H9 (cell line): ENCODE measurements around the gene FAAP100. TPM values are rescaled to one million over a fixed set of nuclear protein-coding genes. Genes with fewer than 3 reads are reported as not detected.

Experiments
- DNase-seq: peaks from one replicate; pipeline ENCODE4 v3.0.0-alpha.2; 2017
- H2AFZ ChIP-seq: one replicate; pipeline ENCODE4 v1.6.1; 2013; ENCODE audit warnings: mild to moderate bottlenecking, low read length, control low read depth, moderate library complexity
- H2AK5ac ChIP-seq: 2 replicates; pipeline ENCODE4 v1.6.1; 2013; ENCODE audit warnings: low read length, control low read depth, mixed read lengths; ENCODE audit not compliant: insufficient read length
- H2BK120ac ChIP-seq: one replicate; pipeline ENCODE4 v1.6.1; 2013; ENCODE audit warnings: low read depth, mild to moderate bottlenecking, low read length, control low read depth, inconsistent platforms; ENCODE audit not compliant: poor library complexity, severe bottlenecking
- H2BK12ac ChIP-seq: 2 replicates; pipeline ENCODE4 v1.6.1; 2013; ENCODE audit warnings: low read length, control low read depth, mixed read lengths, low read depth; ENCODE audit not compliant: insufficient read length
- H2BK15ac ChIP-seq: 2 replicates; pipeline ENCODE4 v1.6.1; 2013; ENCODE audit warnings: low read depth, low read length, control low read depth
- H2BK20ac ChIP-seq: one replicate; pipeline ENCODE4 v1.6.1; 2013; ENCODE audit warnings: low read depth, mild to moderate bottlenecking, low read length, control low read depth, inconsistent platforms; ENCODE audit not compliant: poor library complexity, severe bottlenecking
- H2BK5ac ChIP-seq: 2 replicates; pipeline ENCODE4 v1.6.1; 2013; ENCODE audit warnings: low read length, control low read depth, mixed read lengths; ENCODE audit not compliant: insufficient read length
- H3K14ac ChIP-seq: 2 replicates; pipeline ENCODE4 v1.6.1; 2013; ENCODE audit warnings: low read length, control low read depth; ENCODE audit not compliant: insufficient read depth
- H3K18ac ChIP-seq: 2 replicates; pipeline ENCODE4 v1.6.1; 2013; ENCODE audit warnings: low read depth, mild to moderate bottlenecking, mixed read lengths, low read length, control low read depth; ENCODE audit not compliant: insufficient read length
- H3K23ac ChIP-seq: 2 replicates; pipeline ENCODE4 v1.6.1; 2013; ENCODE audit warnings: low read length, control low read depth, mixed read lengths, low read depth; ENCODE audit not compliant: insufficient read length
- H3K23me2 ChIP-seq: 2 replicates; pipeline ENCODE4 v1.6.1; 2013; ENCODE audit warnings: low read depth, mild to moderate bottlenecking, mixed read lengths, low read length, control low read depth; ENCODE audit not compliant: insufficient read length, poor library complexity, severe bottlenecking
- H3K27ac ChIP-seq: 2 replicates; pipeline ENCODE4 v1.5.1; 2013; ENCODE audit warnings: low read length, control low read depth, mixed read lengths, low read depth; ENCODE audit not compliant: insufficient read length
- H3K27me3 ChIP-seq: 2 replicates; pipeline ENCODE4 v1.6.1; 2013; ENCODE audit warnings: low read length, control low read depth, inconsistent platforms; ENCODE audit not compliant: insufficient read depth
- H3K4ac ChIP-seq: 2 replicates; pipeline ENCODE4 v1.6.1; 2013; ENCODE audit warnings: low read depth, mild to moderate bottlenecking, control low read depth, inconsistent platforms, low read length, moderate library complexity
- H3K4me1 ChIP-seq: 2 replicates; pipeline ENCODE4 v1.6.1; 2013; ENCODE audit warnings: low read length, control low read depth, inconsistent platforms; ENCODE audit not compliant: insufficient read depth
- H3K4me2 ChIP-seq: 2 replicates; pipeline ENCODE4 v1.6.1; 2013; ENCODE audit warnings: low read length, control low read depth, mixed read lengths; ENCODE audit not compliant: insufficient read length, insufficient read depth
- H3K56ac ChIP-seq: 2 replicates; pipeline ENCODE4 v1.6.1; 2013; ENCODE audit warnings: low read depth, mild to moderate bottlenecking, mixed read lengths, low read length, control low read depth; ENCODE audit not compliant: insufficient read length
- H3K79me1 ChIP-seq: 2 replicates; pipeline ENCODE4 v1.6.1; 2013; ENCODE audit warnings: low read depth, mild to moderate bottlenecking, moderate library complexity, low read length, control low read depth, inconsistent platforms; ENCODE audit not compliant: insufficient read depth, poor library complexity, severe bottlenecking
- H3K79me2 ChIP-seq: 2 replicates; pipeline ENCODE4 v1.6.1; 2013; ENCODE audit warnings: low read length, control low read depth, inconsistent platforms; ENCODE audit not compliant: insufficient read depth
- H3K9ac ChIP-seq: 2 replicates; pipeline ENCODE4 v1.6.1; 2013; ENCODE audit warnings: low read length, control low read depth, mixed read lengths; ENCODE audit not compliant: insufficient read length; ENCODE audit errors: extremely low read depth
- H3K9me3 ChIP-seq: one replicate; pipeline ENCODE4 v1.6.1; 2013; ENCODE audit warnings: low read depth, low read length, inconsistent platforms; ENCODE audit not compliant: control insufficient read depth
- H3T11ph ChIP-seq: one replicate; pipeline ENCODE4 v1.6.1; 2013; ENCODE audit warnings: mild to moderate bottlenecking, low read length, control low read depth, inconsistent platforms
- H4K20me1 ChIP-seq: one replicate; pipeline ENCODE4 v1.6.1; 2013; ENCODE audit not compliant: control insufficient read depth, insufficient read length, insufficient read depth
- H4K5ac ChIP-seq: 2 replicates; pipeline ENCODE4 v1.6.1; 2013; ENCODE audit warnings: low read depth, mild to moderate bottlenecking, mixed read lengths, low read length, control low read depth; ENCODE audit not compliant: insufficient read length
- H4K8ac ChIP-seq: replicated peaks from 2 replicates; pipeline ENCODE4 v1.6.1; 2013; ENCODE audit warnings: low read length, control low read depth, mixed read lengths, low read depth; ENCODE audit not compliant: insufficient read length
- H4K91ac ChIP-seq: 2 replicates; pipeline ENCODE4 v1.6.1; 2013; ENCODE audit warnings: low read depth, mild to moderate bottlenecking, moderate library complexity, mixed read lengths, low read length, control low read depth; ENCODE audit not compliant: insufficient read length
- H3K27ac Mint-ChIP-seq, 3 experiments: 2 replicates in 2 of 3; 3 replicates in 1 of 3; pipeline ENCODE4 v1.8.0; 2020 to 2021; ENCODE audit warnings: mixed read lengths in 3 of 3, mild to moderate bottlenecking in 1 of 3, moderate library complexity in 1 of 3
- H3K27me3 Mint-ChIP-seq: 2 replicates; pipeline ENCODE4 v1.8.0; 2021; ENCODE audit warnings: low read depth, mild to moderate bottlenecking, moderate library complexity, mixed read lengths
- H3K36me3 Mint-ChIP-seq, 3 experiments: 2 replicates in 2 of 3; 3 replicates in 1 of 3; pipeline ENCODE4 v1.8.0; 2020 to 2021; ENCODE audit warnings: low read depth in 3 of 3, mixed read lengths in 3 of 3; ENCODE audit not compliant: insufficient read depth in 1 of 3
- H3K4me1 Mint-ChIP-seq, 2 experiments: 2 replicates each; pipeline ENCODE4 v1.8.0; 2020; ENCODE audit warnings: mixed read lengths in 2 of 2
- H3K4me3 Mint-ChIP-seq, 2 experiments: 2 replicates in 1 of 2; 3 replicates in 1 of 2; pipeline ENCODE4 v1.8.0; 2020 to 2021; ENCODE audit warnings: mild to moderate bottlenecking in 2 of 2, mixed read lengths in 2 of 2, moderate library complexity in 1 of 2
- H3K9me3 Mint-ChIP-seq, 2 experiments: 2 replicates in 1 of 2; 3 replicates in 1 of 2; pipeline ENCODE4 v1.8.0; 2020; ENCODE audit warnings: mild to moderate bottlenecking in 2 of 2, mixed read lengths in 2 of 2, moderate library complexity in 1 of 2
- CTCF ChIP-seq: fragments of 200-600 bp; sonication (generic); conservative IDR thresholded peaks from 3 replicates; pipeline ENCODE4 v1.8.0; 2021; ENCODE audit warnings: antibody characterized with exemption, mild to moderate bottlenecking
- WGBS: extraction: QIAGEN DNeasy Blood & Tissue Kit; methylation state at CpG from one replicate; pipeline ENCODE4 v1.1.7; 2013; ENCODE audit warnings: missing lambda C conversion rate, low lambda C conversion rate, mixed read lengths; ENCODE audit not compliant: insufficient read length; ENCODE audit errors: extremely low coverage; 5-methylcytosine and 5-hydroxymethylcytosine counted together
- total RNA-seq: library from RNA; stranded (reverse); gene quantifications from 2 replicates; pipeline ENCODE4 v1.2.1, GENCODE V29; 2021

Gene FAAP100
- total RNA-seq, 1 experiment from 2014 or later: 54.0 TPM

GRCh38 chr17:81544281-81544974 lies 7.7 kb downstream of the FAAP100 start:
- H4K20me1 ChIP-seq: peaks cover 2% of the 10 kb centered on the region
- no peak overlapping the region for H2AK5ac ChIP-seq
- H3K9me3 ChIP-seq: no peaks in the 10 kb centered on the region
- no peak overlapping the region for H2BK20ac ChIP-seq
- no peak overlapping the region for H2AFZ ChIP-seq
- no peaks in the 10 kb centered on the region for H3K9me3 Mint-ChIP-seq
- no peak for TF ChIP-seq CTCF
- no peak overlapping the region for H3K23ac ChIP-seq
- H2BK5ac ChIP-seq: no peak overlapping the region
- H3K79me2 ChIP-seq: no peaks in the 10 kb centered on the region
- H3T11ph ChIP-seq: no peak overlapping the region
- H3K79me1 ChIP-seq: no peaks in the 10 kb centered on the region
- no peaks in the 10 kb centered on the region for H3K27me3 ChIP-seq
- no peak for DNase-seq
- H4K8ac ChIP-seq: no peak overlapping the region
- H3K4me3 Mint-ChIP-seq: no peak overlapping the region
- no peak overlapping the region for H4K5ac ChIP-seq
- no peak overlapping the region for H3K56ac ChIP-seq
- H3K27me3 Mint-ChIP-seq: no peaks in the 10 kb centered on the region
- no peak overlapping the region for H4K91ac ChIP-seq
- no peak overlapping the region for H3K27ac ChIP-seq
- H3K18ac ChIP-seq: no peak overlapping the region
- H3K14ac ChIP-seq: no peak overlapping the region
- no peak overlapping the region for H2BK15ac ChIP-seq
- H2BK12ac ChIP-seq: no peak overlapping the region
- no peak overlapping the region for H3K9ac ChIP-seq
- no CpG with 5 or more reads among the region's 16 CpGs for WGBS
- H3K4me1 Mint-ChIP-seq: no peaks in the 10 kb centered on the region
- no peaks in the 10 kb centered on the region for H3K23me2 ChIP-seq
- peaks cover 15 to 52% (median 34%) of the 10 kb centered on the region in 3 experiments for H3K36me3 Mint-ChIP-seq
- no peak overlapping the region for H2BK120ac ChIP-seq
- no peak overlapping the region for H3K4me2 ChIP-seq
- H3K4me1 ChIP-seq: no peaks in the 10 kb centered on the region
- no peak overlapping the region; a peak in 1 of 7 replicates for H3K27ac Mint-ChIP-seq
- no peak overlapping the region for H3K4ac ChIP-seq
